BJ (cell line): ENCODE results near the gene SLC5A5. TPM values are rescaled to one million over a fixed set of nuclear protein-coding genes. Genes with fewer than 3 reads are reported as not detected.
A peak's percentile ranks its signal among the peaks of the same experiment; 100 is the strongest.

Experiments
- CTCF ChIA-PET: fragments of 350-600 bp; formaldehyde crosslinking; extraction: SDS; loops from one replicate; lab custom pipeline; 2021; ENCODE audit warnings: antibody characterized with exemption, inconsistent platforms; lab: Yijun Ruan, JAX
- POLR2A ChIA-PET: fragments of 300-600 bp; sonication (Branson Sonifier 250); formaldehyde crosslinking; extraction: SDS; loops from one replicate; lab custom pipeline; 2021; ENCODE audit warnings: antibody characterized with exemption; lab: Charles Lee
- DNase-seq: peaks from one replicate; pipeline ENCODE4 v3.0.0-alpha.2; 2011; ENCODE audit warnings: low read depth
- H3K27me3 ChIP-seq: 2 replicates; pipeline ENCODE4 v1.6.0; 2011; ENCODE audit warnings: low read length; ENCODE audit not compliant: control insufficient read depth, insufficient read depth
- H3K36me3 ChIP-seq: 2 replicates; pipeline ENCODE4 v1.5.1; 2011; ENCODE audit warnings: low read length; ENCODE audit not compliant: control insufficient read depth, insufficient read depth
- H3K4me3 ChIP-seq: 2 replicates; pipeline ENCODE4 v1.5.1; 2011; ENCODE audit warnings: low read depth, mild to moderate bottlenecking, control low read depth, low read length
- CTCF ChIP-seq: IDR thresholded peaks from 2 replicates; pipeline ENCODE4 v1.5.1; 2011; ENCODE audit warnings: low read depth, mild to moderate bottlenecking, control low read depth, inconsistent platforms, low read length, moderate library complexity; ENCODE audit not compliant: insufficient read depth
- polyA plus RNA-seq: library from polyadenylated mRNA; depleted of rRNA; stranded (reverse); fragments of >200 nt; gene quantifications from 2 replicates; pipeline ENCODE4 v1.2.3, GENCODE V29; 2011

The SLC5A5 gene
- polyA plus RNA-seq, 1 experiment: not detected

DNA sequence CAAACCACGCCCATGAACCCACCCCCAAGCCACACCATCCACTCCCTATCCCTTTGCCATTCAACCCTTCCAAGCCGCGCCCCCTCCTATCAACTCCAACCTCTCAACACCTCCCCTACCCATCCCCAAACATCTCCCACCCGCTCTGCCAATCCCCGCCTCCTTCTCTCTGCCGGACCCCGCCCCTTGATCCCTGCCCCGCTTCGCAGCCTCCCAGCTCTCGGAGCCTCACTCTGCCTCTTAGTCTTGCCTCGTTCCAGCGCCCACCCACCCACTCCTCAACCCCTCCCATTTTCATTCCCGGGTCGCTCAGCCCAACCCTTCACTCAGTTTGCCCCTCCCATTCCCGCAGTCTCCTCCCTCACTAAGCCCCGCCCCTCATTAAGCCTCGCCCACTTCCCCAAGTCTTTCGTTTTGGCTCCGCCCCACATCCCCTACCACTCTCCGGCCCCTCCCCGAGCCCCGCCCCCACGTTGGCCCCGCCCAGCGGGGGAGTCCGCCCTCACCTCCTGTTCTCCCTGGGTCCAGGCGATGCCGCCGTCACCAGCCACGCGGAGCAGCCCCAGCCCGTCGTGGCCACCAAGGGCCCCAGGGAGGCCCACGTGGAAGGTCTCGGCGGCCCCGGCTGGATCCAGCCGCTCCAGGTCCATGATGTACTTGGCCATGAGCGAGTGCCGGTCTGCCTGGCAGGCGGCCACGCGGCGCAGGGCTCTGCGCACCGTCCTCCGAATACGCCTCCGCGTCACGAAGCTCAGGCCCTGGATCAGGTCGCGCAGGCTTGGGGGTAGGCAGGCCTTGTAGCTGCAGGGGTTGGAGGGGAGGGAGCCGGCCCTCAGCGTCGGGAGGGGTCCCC lies 29.7 kb upstream of the SLC5A5 start:
- POLR2A ChIA-PET: no interaction called here
- DNase-seq: no peak
- no peaks in the 10 kb centered on the region for H3K27me3 ChIP-seq

GRCh38 chr19:17842663-17843291 lies 29.0 kb upstream of the SLC5A5 start:
- TF ChIP-seq CTCF: no peak
- Histone ChIP-seq H3K4me3 (peak overlapping the region; percentile 35), H3K36me3 (peaks cover 4% of the 10 kb centered on the region; the same call in 1 of the 2 replicates), H3K27me3 (no peaks in the 10 kb centered on the region)
- POLR2A ChIA-PET: no interaction called here
- DNase-seq: no peak
- CTCF ChIA-PET: interaction anchor here (1.2 kb wide), 1 partner anchor 12 kb away, joined by 4 read pairs; no protein-coding TSS in a partner anchor

More for the DNA sequence above, 29.7 kb upstream of the SLC5A5 start:
- peak overlapping the region; percentile 35 for H3K4me3 ChIP-seq
- CTCF ChIA-PET: interaction anchor here (1.2 kb wide), 1 partner anchor 13 kb away, joined by 4 read pairs; no protein-coding TSS in a partner anchor
- peaks cover 4% of the 10 kb centered on the region for H3K36me3 ChIP-seq
- TF ChIP-seq CTCF: no peak

DNA sequence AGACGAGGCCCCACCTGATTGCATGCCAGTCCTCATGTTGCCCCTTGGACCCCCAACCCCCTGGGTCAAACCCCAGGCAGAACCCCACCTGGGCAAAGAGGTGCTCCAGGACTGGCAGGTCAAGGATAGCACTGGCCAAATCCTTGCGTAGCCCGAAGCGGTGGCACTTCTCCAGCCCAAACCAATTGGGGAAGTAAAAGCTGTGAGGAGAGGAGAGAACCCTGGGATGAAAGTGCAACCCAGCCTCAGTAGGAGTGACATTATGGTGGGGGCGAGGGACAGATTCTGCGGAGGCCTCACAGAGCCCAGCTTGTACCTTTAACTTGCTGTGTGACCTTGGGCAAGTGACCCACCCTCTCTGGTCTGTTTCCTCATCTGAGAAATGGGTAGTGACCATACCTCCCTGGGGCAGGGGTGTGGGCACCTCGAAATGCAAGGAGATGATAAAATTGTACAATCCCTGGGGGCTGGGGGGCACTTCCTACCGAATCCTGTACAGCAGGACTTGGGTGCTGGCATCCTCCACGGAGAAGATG lies 28.4 kb upstream of the SLC5A5 start:
- H3K36me3 ChIP-seq: peaks cover 4% of the 10 kb centered on the region; the same call in 1 of the 2 replicates
- ChIA-PET CTCF (no interaction called here), POLR2A (no interaction called here)
- TF ChIP-seq CTCF: no peak
- no peak for DNase-seq
- no peak overlapping the region for H3K4me3 ChIP-seq
- H3K27me3 ChIP-seq: no peaks in the 10 kb centered on the region

DNA sequence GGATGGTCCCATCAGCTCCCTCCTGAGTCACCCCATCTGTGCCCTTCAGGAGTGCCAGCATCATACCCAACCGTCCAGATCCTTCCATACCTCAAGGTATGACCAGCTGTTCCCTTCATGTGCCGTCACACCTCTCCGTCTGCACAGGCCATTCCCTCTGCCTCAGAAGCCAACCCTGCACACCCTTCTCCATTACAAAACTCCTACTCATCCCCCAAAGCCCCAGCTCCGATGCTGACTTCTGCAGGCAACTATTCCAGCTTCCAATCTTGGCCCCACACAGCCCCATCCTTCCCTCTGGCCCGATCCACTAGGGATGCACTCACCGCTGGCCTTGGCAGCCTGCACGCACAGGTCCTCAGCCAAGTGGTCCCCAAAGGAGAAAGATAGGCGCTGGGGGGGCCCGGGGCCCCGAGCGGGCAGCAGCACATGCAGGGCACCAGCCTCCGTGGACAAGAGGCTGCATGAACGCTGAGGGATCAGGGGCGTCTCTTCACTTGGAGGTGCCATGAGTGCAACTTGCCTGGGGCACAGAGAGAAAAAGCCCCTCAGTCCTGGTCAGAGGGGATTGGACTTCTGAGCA lies 27.7 kb upstream of the SLC5A5 start:
- ChIA-PET CTCF (no interaction called here), POLR2A (no interaction called here)
- Histone ChIP-seq H3K4me3 (no peak overlapping the region), H3K27me3 (no peaks in the 10 kb centered on the region), H3K36me3 (peaks cover 4% of the 10 kb centered on the region; the same call in 1 of the 2 replicates)
- TF ChIP-seq CTCF: no peak
- no peak for DNase-seq
